Measurements from ENCODE around the gene OR1A1. TPM values are rescaled to one million over a fixed set of nuclear protein-coding genes. Genes with fewer than 3 reads are reported as not detected.

OR1A1 gene
- total RNA-seq, 1 donor from 2014 or later, result not detected

Other genes with a start within 250 kb of the OR1A1 start
- not detected for gene OR1D5, start 144.1 kb upstream of the OR1A1 start, total RNA-seq
- gene OR1D2, start 103.2 kb upstream of the OR1A1 start, total RNA-seq, result not detected
- gene OR1G1, start 80.1 kb upstream of the OR1A1 start, total RNA-seq, result not detected
- not detected for gene OR1A2, start 10.1 kb upstream of the OR1A1 start, total RNA-seq
- gene OR3A1, start 90.7 kb downstream of the OR1A1 start, total RNA-seq, result not detected
- gene OR3A2, start 178.6 kb downstream of the OR1A1 start, total RNA-seq, result 0.67 TPM
- gene OR1E1, start 190.7 kb downstream of the OR1A1 start, total RNA-seq, result not detected
- gene OR3A3, start 203.7 kb downstream of the OR1A1 start, total RNA-seq, result not detected
- gene OR1E2, start 226.2 kb downstream of the OR1A1 start, total RNA-seq, result not detected

Measured in sciatic nerve (tissue), 1 donor.